Coronary artery (tissue), 2 donors: Measurements from ENCODE around the gene COA5.

Experiments used
- DNase-seq: peaks from one replicate; pipeline ENCODE4 v3.0.0-alpha.2; 2017; ENCODE audit warnings: low spot score
- H3K27ac ChIP-seq, 2 donors: fragments of 200-600 bp; sonication (generic); one replicate each; pipeline ENCODE4 v1.5.1; 2016 to 2019
- H3K4me3 ChIP-seq: fragments of 200-600 bp; sonication (generic); 2 replicates; pipeline ENCODE4 v1.5.1; 2016; ENCODE audit warnings: mild to moderate bottlenecking, moderate library complexity
- TF ChIP-seq, protein P1 (sequence below): fragments of 200-600 bp; sonication (generic); IDR thresholded peaks from one replicate; pipeline ENCODE4 v1.5.1; 2019; ENCODE audit warnings: antibody characterized with exemption

Gene COA5

DNA sequence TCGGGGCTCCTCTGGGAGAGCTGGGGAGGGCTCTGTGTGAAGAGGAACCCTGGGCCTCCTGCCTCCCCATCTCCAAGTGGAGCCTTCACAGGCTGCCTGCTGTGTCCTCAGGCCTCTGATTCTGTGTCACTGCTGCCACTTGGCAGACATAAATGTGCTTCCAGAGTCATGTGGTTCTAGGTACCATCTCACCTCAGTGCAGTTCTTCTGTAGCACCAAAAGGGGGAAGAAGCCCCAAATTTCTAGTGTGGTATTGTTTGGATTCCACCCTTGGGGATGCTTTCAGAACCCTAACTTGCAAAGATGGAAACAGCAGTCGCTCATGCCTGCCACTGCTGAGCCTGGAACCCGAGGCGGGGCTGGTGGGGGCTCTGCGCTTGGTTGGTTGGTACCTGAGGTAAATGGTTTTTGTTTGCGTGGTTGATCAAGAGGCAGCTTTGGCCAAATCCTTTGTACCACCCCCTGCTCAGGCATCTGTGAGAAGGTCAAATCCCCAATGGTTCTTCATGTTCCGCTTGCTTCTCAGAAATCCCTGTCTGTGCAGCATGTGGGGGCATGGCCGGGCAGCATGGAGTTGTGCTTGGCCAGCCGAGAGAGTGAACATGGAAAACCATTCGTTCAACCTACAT, 27.5 kb downstream of the COA5 start:
- Histone ChIP-seq H3K27ac (no peak overlapping the region), H3K4me3 (no peak overlapping the region)
- TF ChIP-seq, protein P1, sequence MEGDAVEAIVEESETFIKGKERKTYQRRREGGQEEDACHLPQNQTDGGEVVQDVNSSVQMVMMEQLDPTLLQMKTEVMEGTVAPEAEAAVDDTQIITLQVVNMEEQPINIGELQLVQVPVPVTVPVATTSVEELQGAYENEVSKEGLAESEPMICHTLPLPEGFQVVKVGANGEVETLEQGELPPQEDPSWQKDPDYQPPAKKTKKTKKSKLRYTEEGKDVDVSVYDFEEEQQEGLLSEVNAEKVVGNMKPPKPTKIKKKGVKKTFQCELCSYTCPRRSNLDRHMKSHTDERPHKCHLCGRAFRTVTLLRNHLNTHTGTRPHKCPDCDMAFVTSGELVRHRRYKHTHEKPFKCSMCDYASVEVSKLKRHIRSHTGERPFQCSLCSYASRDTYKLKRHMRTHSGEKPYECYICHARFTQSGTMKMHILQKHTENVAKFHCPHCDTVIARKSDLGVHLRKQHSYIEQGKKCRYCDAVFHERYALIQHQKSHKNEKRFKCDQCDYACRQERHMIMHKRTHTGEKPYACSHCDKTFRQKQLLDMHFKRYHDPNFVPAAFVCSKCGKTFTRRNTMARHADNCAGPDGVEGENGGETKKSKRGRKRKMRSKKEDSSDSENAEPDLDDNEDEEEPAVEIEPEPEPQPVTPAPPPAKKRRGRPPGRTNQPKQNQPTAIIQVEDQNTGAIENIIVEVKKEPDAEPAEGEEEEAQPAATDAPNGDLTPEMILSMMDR: no peak
- DNase-seq: peak; percentile 60

DNA sequence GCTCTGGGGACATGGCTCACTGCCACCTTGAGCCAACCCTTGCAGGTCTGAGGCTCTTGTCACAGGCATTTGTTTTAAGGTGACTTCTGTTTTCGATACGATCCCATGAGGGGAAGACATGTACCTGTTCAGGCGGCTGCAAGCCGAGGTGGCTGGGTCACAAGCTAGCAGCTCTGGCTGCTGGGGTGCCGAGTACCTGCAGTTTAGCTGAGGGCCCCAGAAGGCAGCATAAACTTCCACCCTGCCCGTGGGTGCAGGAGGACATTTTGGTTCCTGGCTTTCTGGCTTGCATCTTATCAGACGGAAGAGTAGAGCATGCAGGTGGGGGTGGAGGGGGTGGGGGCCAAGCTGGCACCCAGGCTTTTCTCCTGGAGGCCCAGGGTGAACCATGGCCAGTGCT, 28.4 kb downstream of the COA5 start:
- Histone ChIP-seq H3K4me3 (no peak overlapping the region), H3K27ac (no peak overlapping the region)
- TF ChIP-seq, protein P1: no peak
- peak; percentile 55 for DNase-seq

DNA sequence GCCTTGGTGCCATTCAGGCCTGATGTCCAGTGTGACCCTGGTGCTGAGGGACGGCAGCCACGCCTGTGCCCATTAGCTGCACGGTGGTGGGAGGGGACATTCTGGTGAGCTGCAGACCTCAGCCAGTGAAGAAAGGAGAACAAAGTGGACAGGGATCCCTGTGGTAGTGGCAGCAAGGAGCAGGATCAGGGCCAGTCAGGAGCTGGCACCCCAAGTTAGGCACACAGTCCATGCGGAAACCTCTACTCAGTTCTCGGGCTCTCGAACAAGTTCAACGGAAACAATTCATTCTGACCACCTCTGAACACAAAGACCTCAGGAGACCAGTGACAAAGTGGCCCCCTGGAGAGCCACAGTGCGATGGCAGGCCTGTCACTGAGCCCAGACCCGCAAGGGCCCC, 30.1 kb downstream of the COA5 start:
- TF ChIP-seq, protein P1: no peak
- no peak overlapping the region for H3K27ac ChIP-seq
- no peak overlapping the region for H3K4me3 ChIP-seq
- no peak for DNase-seq

DNA sequence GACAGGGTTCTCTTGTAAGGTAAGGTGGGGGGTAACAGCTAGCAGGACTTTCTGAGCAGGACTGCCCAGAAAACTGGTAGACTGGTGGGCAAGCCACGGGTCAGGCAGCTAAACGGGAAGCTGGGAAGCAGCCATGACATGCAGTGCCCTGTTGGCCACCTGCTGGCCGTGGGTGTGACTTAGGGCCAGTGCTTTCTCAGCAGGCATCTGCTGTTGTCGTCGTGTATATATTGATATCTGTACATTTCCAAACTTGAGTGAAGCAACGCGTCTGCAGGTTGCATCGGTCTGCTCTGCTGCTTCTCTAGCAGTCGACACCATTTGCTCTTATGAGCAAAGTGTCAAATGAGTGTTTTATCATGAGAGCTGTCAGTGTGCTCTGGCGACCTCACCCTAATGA, 31.0 kb downstream of the COA5 start:
- Histone ChIP-seq H3K4me3 (no peak overlapping the region), H3K27ac (no peak overlapping the region)
- peak; percentile 2 for DNase-seq
- TF ChIP-seq, protein P1: no peak

DNA sequence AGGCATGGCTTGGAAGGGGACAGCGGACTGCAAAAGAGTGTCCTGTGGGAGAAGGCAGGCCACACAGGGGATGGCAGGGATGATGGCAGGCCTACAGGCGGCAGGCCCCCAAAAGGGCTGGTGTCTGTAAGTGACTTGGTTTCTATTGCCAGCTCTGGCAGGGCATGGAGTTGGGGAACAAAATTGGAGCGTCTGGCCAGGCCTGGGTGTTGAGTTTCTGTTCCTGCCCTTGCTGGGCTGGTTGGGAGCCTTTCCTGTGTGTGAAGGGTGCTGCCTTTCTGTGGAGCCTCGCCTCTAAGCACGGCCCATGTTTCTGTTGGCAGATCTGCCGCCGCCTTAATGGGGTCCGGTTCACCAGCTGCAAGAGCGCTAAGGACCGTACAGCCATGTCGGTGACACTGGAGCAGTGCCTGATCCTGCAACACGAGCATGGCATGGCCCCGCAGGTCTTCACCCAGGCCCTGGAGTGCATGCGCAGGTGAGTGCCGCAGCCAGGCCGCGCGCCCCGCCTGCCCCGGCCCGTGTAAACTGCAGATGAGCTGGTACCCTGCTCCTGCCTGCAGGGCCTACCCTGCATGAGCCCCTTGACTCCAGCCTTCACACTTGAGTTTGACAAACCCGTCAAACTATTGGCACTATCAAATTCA, 31.5 kb downstream of the COA5 start:
- H3K4me3 ChIP-seq: no peak overlapping the region
- DNase-seq: peak; percentile 43
- H3K27ac ChIP-seq: no peak overlapping the region
- TF ChIP-seq, protein P1: no peak

DNA sequence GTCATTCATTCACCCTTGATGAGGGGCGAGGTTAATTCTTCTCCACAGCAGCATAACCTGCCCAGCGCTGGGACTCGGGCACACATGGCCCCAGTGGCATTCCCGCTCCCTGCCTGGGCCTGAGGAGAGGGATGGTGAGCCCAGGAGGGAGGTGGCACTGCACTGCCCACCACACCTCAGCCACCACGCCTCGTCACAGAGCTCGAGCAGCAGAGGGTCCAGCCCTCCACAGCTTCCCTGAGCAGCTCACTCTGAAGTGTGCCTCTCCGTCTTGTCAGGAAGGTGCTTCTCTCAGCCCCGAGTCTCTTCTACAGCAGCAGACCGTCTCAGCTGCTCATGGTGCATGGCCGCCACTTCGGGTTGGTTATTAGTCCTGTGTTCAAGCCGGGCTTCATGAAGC, 34.9 kb downstream of the COA5 start:
- Histone ChIP-seq H3K27ac (no peak overlapping the region), H3K4me3 (no peak overlapping the region)
- peak; percentile 43 for DNase-seq
- TF ChIP-seq, protein P1: no peak

DNA sequence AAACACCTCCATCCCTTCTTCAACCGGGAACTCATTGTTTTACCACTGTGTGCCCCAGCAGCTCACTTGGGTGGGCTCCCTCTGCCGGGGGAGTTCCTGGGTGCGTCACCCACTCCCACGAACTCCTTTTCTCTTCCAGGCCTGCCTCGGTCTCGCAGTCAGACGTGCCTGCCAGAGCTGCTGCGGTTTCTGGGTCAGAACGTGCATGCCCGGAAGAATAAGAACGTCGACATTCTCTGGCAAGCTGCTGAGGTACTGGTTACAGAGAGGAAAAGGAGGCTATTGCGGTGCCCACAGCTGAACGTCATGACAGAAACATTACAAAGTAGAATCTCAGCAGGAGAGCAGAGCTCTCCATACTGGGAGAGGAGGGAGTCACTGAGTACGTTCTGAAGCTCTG, 35.6 kb downstream of the COA5 start:
- Histone ChIP-seq H3K4me3 (no peak overlapping the region), H3K27ac (no peak overlapping the region)
- DNase-seq: no peak
- TF ChIP-seq, protein P1: no peak
